NCI-H524 treated with DMSO at 0.1 percent for 48 hours (cell line): ENCODE results near the gene CYTH4.

Experiments
- DNase-seq: peaks from one replicate; lab custom pipeline; 2025; lab: John Stamatoyannopoulos, UW

Gene CYTH4

GRCh38 chr22:37291559-37292298, 9.4 kb downstream of the CYTH4 start:
- no peak for DNase-seq

DNA sequence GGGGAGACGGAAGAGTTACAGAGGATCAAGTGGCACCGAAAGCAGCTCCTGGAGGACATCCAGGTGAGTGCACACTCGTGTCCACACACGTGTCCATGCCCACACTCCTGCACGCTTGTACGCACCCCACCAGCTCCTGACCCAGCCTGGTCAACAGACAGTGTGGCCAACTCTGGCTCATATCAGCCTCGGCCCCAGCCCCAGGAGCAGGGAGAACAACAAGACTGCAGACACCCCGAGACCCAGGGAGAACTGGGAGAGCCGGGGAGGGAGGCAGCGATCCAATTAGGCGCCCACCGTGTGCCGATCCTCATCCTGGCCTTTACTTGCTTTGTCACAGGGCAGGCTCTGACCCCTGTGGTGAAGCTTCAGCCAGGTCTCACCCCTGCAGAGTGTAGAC, 10.3 kb downstream of the CYTH4 start:
- DNase-seq = no peak

GRCh38 chr22:37293172-37293571, 10.9 kb downstream of the CYTH4 start:
- DNase-seq = no peak

DNA sequence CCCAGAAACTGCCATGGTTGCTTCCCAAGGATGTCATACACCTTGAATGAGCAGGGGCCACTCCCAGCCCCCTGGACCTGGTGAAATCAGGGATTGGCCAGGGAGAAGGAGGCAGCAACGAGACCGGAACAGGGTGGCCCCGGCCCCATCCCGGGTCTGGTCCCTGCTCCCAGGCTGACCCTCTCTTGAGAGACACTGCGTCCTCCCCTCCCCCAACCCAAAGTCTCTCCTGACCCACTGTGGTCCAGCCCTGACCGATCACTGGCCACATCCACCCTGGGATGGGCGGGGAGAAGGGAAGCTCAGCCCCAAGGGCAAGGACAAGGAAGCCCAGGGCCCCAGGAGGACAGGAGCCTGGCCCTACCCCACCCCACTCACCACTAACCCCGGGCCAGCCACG, 12.4 kb downstream of the CYTH4 start:
- DNase-seq = no peak

DNA sequence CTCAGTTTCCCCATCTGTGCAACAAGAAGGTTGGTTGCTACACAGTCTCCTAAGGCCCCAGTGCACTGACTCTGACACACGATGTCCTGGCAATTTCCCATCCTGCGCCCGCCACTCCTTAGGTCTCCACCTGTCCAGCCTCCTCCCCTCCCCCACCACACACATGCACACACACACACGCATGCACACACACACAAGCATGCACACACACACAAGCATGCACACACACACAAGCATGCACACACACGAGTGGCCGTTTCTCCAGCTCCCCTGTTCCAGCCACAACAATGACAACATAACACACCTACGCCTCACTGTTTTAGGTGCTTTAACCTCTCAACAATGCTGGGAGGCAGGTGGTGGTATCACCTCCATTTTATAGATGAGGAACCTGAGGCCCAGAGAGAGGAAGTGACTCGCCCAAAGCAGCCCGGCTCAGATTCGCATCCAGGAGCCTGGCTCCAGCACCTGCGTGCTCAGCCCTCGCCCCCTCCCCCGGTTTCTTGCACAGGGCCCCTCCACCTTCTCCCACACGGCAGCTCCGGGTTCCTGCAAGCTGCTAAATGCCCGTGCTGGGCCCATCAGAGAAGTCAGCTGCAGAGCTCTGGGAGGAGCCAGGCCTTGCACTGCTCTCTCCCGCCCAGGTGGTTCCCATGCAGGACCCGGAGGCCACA, 13.0 kb downstream of the CYTH4 start:
- no peak for DNase-seq

DNA sequence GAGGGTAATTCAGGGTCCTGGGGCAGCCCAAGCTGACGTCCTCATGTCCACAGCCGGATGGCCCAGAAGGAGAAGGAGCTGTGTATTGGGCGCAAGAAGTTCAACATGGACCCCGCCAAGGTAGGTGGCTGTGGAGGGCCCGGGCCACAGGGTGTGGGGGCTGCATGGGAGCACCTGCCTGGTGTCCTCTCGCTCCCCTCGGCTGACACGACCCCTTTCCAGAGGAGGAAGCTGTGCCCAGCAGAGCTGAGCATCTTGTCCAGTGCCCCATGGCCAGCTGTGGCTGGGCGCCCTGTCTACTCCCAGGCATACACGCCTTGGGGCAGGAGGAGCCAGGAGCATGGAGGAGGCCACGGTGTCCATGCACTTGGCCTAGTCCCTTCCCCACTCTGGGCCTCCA, 13.6 kb downstream of the CYTH4 start:
- no peak for DNase-seq

- DNase-seq = no peak
Measured at GRCh38 chr22:37298748-37299495, 16.6 kb downstream of the CYTH4 start.

DNA sequence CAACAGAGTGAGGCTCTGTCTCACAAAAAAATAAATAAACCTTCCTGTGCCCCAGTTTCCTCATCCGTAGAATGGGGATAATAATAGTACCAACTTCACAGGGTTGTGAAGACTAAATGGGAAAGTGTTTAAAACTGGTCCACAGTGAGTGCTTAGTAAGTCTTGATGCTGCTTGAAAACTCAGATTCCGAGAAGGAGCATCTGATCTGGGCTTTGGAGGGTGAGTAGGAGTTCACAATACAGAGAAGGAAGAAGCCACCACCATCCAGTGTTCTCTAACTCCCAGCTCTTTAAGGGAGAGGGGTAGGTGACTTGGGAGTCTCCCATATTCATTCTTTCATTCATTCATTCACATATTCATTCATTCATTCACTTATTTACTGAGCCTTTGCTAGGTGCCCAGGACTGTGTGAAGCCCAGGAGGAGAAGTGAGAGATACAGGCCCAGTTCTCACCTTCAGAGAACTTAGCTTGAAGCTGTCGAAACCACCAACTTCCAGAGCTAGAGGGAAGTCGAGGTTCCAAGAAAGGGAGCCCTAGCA, 17.7 kb downstream of the CYTH4 start:
- DNase-seq = no peak

- no peak for DNase-seq
Measured at GRCh38 chr22:37300551-37301017, 18.3 kb downstream of the CYTH4 start.

GRCh38 chr22:37301144-37301830, 19.0 kb downstream of the CYTH4 start:
- DNase-seq = no peak

GRCh38 chr22:37302674-37303555, 20.6 kb downstream of the CYTH4 start:
- no peak for DNase-seq

- no peak for DNase-seq
Measured at GRCh38 chr22:37303821-37304274, 21.5 kb downstream of the CYTH4 start.

GRCh38 chr22:37304595-37305343, 22.5 kb downstream of the CYTH4 start:
- DNase-seq = no peak

DNA sequence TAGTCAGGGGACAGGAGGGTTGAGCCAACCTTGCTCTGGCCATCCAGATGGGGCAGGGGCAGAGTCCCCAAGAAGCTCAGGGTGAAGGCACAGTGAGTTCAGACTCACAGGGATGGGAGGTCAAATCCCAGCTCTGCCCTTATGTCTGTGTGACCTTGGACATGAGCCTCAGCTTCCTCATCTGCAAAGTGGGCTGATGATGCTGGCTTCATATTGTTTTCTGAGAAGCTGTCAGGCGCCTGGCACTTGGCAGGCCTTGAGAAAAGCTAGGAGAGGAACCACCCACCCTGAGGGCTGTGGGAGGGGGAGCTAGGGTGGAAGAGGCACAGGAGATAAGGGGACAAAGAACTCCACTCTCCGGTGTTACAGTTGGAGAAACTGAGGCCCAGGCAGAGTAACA, 23.6 kb downstream of the CYTH4 start:
- no peak for DNase-seq

- DNase-seq = no peak
Measured at GRCh38 chr22:37306494-37306829, 24.2 kb downstream of the CYTH4 start.

GRCh38 chr22:37308385-37309200, 26.3 kb downstream of the CYTH4 start:
- no peak for DNase-seq

DNA sequence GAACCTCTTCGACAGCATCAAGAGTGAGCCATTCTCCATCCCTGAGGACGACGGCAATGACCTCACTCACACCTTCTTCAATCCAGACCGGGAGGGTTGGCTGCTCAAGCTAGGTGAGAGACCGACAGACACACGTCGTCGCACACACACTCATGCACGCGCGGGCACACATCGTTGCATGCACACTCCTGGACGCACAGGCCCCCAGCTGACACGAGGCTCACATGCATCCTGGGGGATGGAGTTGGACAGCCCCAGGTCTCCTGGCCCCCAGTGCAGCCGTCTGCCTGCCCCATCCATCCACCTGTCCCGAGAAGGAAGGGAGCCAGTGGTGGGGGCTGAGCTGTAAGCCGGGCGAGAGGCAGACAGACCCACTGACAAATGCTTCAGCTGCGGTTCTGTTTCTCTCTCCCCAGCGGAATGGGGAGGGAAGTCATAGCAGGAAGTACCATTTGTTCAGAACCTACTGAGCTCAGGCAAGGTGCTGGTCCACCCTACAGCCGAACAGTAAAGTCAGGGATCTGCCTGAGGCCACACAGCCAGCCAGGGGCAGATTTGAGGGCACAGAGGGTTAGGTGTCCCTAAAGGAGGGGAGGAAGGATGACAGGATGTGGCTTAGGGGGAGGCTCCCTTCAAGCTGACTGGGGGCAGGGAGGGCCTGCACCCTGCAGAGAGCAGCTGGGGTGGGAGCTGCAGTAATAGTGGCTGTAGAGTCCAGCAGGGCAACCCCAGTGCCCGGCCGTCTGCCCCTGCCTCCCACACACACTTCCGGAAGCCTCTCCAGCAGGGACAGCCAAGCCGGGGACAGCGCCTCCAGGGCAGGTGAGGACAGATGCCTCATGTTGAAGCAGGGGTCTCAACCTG, 27.1 kb downstream of the CYTH4 start:
- no peak for DNase-seq

DNA sequence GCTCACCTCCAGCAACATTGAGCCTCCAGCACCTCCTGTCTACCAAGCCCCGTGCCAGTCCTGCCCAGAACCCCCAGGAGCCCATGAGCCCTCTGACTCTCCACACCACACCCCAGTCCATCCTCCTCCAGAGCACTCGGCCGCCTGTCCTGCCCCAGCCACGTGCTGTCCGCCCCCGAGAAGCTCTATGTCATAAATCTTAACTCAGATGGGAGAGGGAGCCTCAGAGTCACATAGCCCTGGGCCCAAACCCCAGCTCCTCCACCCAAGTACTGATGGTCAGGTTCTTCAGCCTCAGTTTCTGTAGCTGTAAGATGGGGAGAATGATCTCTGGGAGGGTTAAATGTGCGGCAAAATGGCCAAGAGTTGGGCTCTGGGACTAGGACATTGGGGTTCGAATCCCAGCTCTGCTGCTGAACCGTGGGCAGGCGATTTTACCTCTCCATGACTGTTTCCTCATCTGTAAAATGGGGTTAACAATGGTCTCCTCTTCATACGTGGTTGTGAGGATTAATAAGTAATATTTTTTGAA, 27.8 kb downstream of the CYTH4 start:
- DNase-seq = no peak
